Peyer's patch (tissue), 4 donors: Measurements from ENCODE around the gene TRAPPC10.

ENCODE experiments used
- CTCF ChIP-seq, 6 experiments: fragments of 450-650 bp in 4 of 6; fragments of 200-600 bp in 2 of 6; sonication (generic) in 1 of 6; IDR thresholded peaks; one replicate each; pipeline ENCODE4 v1.5.1; 2017 to 2019; ENCODE audit warnings: antibody characterized with exemption in 6 of 6, mild to moderate bottlenecking in 3 of 6, moderate library complexity in 1 of 6
- POLR2A ChIP-seq, 2 donors: fragments of 450-650 bp; IDR thresholded peaks; one replicate each; pipeline ENCODE4 v1.5.1; 2017; ENCODE audit warnings: antibody characterized with exemption in 2 of 2, mild to moderate bottlenecking in 2 of 2, moderate library complexity in 2 of 2

GRCh38 chr21:43967981-43968380 is 44.1 kb upstream of the TRAPPC10 start:
- TF ChIP-seq POLR2A (IDR thresholded peaks at IDR 0.05) (no peak), CTCF (IDR thresholded peaks at IDR 0.05) (no peak)
